Hematopoietic multipotent progenitor cell treated with erythropoietin and hydrocortisone succinate and interleukin-3 and kit ligand, for 15 days (in vitro differentiated cells): ENCODE data around the gene SPOCK1.

Source experiments
- DNase-seq: peaks from one replicate; pipeline ENCODE4 v3.0.0-alpha.2; 2015; ENCODE audit warnings: low spot score

SPOCK1 gene

DNA sequence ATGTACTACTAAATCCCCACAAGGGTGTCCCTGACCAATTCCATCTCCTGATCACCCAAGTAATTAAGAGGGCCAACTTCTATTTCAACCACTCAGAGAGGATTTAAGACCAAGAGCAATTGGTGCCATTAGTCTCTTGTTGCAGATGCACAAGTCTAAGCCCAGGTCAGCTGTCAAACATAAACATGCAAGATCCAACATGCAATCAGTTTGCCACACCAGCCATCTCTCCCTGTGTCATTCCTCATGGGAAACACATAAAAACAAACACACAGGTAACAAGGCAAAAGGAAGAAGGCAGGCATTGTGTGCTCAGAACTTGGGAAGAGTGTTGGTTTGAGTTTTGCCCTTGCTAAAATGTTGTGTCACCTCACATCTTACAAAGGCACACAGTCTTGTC is 139.2 kb downstream of the SPOCK1 start:
- no peak for DNase-seq

GRCh38 chr5:137357436-137357835 is 141.7 kb downstream of the SPOCK1 start:
- no peak for DNase-seq

DNA sequence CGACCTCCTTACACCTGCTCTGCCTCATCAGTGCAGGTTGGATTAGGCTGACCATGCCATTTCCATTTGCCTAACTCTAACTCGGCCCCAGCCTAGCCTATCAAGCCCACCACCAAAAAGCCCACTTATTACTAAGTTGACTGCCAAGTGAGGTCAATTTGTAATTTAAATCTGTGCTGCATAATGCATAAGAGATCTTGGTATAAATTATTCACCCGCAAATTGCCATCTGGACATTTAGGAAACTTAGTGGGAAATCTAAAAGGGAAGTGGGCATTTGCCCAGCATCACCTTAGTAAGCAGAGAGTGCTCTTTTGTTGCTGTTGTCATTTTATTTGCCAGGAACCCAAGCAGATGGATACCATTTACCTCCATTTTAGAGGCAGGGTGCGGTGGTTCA is 143.0 kb downstream of the SPOCK1 start:
- no peak for DNase-seq

DNA sequence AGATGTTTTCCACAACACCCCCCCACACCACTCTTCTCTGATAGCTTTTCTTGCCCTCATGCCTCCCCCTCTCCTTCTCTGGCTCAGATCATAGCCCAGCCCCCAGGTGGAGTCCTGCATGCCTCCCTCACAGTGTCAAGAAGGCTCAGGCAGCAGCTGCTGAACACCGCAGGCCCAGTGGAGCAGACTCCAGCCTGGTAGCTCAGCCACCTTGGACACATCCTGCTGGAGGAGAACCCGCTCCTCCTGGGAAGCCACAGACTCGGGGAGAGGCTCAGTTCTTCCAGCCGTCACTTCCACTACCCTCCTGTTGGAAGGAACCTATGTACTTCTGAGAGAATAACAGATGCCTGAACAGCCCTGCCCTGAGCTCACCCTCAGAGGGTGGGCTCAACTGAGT is 143.4 kb downstream of the SPOCK1 start:
- no peak for DNase-seq

DNA sequence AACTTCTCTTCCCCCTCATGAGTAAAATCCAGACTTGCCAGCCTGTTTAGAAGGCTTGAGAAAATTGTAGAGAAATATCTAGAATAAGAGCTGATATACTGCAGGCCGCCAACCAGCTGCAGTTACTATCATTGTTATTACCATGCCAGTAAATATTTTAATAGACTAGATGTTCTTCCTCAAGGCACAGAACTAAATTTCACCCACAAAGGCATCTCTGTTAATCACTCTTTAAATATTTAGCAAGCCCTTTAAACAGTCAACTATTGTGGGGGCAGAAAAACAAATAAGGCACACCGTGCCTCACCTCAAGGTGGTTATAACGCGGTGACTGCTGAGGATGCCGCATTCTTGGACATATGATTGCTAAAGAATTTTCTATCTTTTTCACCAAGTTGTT is 147.0 kb downstream of the SPOCK1 start:
- DNase-seq, result no peak

- DNase-seq, result no peak
Observed at GRCh38 chr5:137350791-137351190, 148.3 kb downstream of the SPOCK1 start.

GRCh38 chr5:137348759-137349158 is 150.4 kb downstream of the SPOCK1 start:
- DNase-seq, result no peak

DNA sequence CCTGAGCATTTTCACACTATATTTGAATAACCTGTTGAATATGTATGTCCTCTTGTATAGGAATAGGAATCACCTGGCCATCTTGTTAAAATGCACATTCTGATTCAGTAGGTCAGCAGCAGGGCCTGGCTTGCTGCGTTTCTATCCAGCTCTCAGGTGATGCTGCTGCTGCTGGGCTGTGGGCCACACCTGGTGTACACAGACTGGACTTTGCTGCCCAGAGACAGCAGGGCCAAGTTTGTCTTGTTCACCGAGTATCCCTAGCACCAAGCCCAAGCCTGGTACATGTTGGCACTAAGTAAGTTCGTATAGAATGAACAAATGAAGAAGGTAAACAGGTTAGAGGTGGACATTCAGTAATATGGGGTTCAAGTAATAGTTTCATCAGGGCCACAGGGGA is 151.3 kb downstream of the SPOCK1 start:
- no peak for DNase-seq

- DNase-seq, result no peak
Observed at GRCh38 chr5:137346281-137346680, 152.8 kb downstream of the SPOCK1 start.

DNA sequence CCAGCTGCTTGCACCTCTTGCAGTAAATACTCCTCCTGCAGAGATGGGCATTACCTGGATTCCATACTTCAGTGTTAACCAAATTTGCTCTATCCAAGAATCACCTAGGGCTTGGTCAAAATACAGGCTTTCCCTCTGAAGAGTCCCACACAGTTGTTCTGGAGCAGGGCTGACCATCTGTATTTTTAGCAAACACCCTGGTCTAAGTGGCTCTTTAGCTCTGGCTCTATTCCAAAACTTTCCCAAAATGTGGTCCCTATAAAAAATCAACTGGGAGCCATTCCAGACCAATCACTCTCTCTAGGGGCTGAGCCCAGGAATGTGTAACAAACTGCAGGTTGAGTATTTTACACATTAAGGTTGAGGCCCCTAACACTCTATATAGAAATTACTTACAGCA is 153.7 kb downstream of the SPOCK1 start:
- no peak for DNase-seq

DNA sequence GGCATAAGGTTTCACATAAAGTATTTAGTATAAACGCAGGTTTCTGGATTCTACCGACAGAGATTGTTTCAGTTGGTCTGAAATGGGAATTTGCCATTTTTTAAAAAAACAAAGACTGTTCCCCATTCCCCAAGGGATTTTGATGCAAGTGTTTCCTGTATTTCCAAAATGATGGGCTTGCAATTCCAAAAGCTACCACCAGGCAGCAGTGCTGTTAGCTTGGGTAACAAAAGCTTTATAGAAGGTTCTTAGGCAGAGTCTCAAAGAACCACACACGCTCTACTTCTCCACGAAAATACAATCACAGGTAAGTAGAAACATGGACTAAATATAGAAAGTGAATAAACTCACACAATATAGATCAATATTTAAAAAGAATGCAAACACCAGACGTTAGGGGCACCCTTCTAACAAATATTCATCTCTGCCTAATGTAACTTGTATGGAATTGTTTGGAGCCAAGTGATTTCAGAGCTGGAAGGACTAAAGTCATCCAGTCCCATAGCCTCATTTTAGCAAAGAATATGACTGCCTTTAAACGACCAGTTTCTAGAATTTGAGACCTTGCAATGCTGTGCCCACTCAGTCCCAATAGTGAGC is 154.3 kb downstream of the SPOCK1 start:
- peak; percentile 18 for DNase-seq

- no peak for DNase-seq
Observed at GRCh38 chr5:137344021-137344420, 155.1 kb downstream of the SPOCK1 start.

DNA sequence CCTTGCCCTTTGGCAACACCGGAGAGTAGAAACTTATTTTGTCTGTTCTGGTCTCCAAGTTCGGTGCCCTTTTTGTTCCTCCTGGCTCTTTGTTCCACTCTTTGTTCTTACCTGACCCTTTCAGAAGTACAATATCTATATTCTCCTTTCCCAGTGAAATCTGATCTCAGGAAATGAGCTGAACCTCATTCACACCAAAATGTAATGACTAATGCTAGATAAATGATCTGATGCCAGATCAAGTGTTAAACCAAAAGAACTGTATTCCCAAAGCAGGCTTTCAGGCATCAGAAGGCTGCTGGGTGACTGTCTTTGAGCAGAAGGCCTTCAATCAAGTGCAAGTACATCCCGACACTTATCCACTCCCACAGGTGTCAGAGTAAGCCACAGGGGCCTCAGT is 156.4 kb downstream of the SPOCK1 start:
- no peak for DNase-seq

- no peak for DNase-seq
Observed at GRCh38 chr5:137341831-137342230, 157.3 kb downstream of the SPOCK1 start.

DNA sequence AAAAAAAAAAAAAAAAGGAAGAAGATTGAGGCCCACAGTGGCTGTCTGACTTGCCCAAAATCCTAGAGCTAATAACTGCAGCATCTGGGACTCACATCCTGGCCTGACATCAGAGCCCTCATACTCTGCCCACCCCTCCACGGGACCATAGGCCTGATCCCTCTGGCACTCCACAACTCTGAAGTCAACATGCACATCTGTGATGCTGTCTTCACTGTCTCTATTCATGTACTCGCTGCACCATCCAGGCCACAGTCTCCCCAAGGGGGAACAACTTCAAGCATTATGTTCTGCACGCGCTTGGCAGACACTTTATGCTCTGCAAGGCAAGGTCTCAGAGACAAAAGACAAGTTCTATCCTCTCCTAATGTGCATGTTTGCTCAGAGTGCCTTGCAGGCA is 158.2 kb downstream of the SPOCK1 start:
- no peak for DNase-seq

DNA sequence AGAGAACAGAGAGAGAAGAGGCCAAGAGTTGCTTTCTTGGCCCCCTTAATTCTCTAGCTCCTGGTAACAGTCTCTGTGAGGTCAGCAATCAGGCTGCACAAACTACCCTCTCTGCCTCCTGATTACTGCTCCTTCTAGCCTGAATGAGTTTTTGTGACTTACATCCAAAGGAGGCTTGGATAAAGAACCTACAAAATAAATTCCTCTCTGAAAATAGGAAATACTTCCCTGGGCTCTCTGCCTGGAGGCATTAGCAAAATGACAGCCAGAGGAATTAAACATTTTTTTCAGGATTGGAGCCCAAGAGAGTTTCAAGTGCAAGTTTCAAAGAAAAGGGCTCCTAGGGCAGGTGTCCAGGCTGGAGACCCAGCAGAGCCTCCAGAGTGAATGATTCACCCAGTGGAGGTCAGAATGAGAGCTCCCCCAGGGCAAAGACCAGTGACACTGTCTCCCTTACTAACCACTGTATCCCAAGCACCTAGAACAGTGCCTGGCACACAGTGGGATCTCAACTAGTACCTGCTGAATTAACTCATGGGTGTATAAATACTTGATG is 162.5 kb downstream of the SPOCK1 start:
- no peak for DNase-seq

DNA sequence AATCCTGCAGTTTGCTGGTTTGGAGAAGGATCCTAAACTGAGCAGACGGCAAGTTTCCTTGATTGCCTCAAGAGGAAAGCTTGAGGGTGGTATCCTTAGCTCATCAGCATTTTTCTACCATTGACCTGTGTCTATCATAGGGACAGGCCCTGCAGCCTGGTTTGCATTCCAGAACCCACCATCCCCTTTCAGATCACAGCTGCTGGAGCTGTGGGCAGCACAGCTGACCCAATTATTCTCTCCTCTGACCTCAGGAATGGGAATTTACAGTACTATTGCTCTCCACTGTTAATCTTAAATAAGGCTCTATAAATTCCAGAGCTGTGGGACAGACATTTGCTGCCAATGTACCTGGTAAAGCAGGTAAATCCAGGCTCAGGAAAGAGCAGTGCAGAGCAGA is 163.0 kb downstream of the SPOCK1 start:
- DNase-seq, result no peak

DNA sequence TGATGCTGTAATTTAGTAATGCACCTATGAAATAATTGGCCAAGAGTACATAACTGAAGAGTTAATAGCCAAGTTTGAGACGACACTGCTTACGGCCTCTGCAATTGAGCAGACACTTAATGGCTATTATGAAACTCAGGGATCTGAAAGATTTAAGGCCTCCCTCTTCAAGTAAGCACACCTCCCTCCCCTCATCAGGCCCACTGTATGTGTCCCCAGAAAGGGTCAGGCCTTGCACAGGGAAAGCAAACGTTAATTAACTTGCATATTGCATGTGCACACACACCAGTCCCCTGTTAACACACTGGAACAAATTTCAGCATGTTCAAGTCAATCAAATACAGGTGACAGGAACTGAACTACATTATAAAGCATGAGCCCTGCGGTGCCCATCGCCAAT is 163.6 kb downstream of the SPOCK1 start:
- no peak for DNase-seq

- DNase-seq, result no peak
Observed at GRCh38 chr5:137333928-137334327, 165.2 kb downstream of the SPOCK1 start.

GRCh38 chr5:137333475-137333874 is 165.7 kb downstream of the SPOCK1 start:
- no peak for DNase-seq

DNA sequence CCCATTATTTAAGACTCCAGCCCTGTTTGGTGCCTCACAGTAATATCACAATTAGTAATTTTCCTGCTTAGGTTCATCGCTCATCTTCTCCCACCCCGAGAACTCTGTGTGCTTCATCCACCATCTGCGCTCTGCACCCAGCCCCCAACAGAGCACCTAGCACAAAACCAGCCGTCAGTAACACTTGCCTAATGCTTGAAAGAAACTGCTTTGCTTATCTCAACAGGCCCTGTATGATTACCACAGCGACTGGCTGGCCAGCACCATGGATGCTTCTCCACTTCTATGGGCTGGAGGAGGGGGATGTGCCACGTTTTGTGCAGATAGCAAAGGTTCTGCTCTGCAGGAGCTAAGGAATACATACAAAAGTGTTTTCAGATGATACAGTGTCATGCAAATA is 166.8 kb downstream of the SPOCK1 start:
- DNase-seq, result no peak

DNA sequence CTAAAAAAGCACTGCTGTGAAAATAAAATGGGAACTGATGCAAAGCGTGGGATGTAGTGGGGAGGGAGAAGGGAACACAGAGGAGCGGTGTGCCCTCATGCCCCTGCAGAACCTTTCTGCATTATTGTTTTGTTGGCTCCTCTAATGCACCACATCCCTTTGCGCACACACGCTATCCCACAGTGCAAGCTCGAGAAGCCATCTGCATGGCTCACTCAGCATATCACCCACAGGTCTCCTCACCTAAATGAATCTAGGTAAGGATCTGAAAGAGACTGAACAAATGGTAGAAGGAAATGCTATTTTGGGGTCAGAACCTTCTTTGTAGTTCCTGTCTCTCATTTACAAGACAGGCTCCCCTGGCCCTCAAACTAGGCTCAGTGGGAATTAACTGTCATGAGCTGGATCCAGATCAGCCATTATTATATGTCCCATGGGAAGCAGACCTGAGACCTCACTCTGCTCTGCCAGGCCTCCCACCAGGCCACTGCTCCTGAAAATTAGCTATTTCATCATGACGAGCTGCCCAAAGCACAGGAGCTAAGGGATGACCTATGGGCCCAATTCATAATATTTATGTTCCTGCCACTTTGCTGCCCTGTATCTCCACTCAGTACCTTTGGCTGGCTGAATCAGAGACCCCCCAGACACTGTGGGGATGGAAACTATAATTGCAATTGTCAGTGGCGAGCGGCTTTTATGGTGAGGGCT is 169.4 kb downstream of the SPOCK1 start:
- DNase-seq, result no peak

DNA sequence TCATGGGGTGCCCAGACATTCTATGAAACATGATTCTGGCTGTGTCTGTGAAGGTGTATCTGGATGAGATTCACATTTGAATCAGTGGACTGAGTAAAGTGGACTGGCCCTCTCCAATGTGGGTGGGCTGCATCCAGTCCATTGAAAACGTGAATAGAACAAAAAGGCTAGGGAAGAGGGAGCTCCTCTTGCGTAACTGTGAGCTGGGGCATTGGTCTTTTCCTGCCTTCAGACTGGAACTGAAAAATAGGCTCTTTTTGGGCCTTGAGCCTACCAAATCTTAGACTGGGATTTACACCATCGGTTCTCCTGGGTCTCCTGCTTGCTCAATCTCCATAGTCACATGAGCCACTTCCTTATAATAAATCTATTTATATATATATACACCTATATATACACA is 170.1 kb downstream of the SPOCK1 start:
- DNase-seq, result no peak

- no peak for DNase-seq
Observed at GRCh38 chr5:137328463-137328862, 170.7 kb downstream of the SPOCK1 start.
